KOPT-K1 (cell line): ENCODE measurements around the gene CHRNB4.
"Not testable (repeated sequence)": the region's sequence is repeated elsewhere in the genome, so short reads cannot be mapped to it uniquely, and the experiment has no call there.

Experiments used
- H3K27ac ChIP-seq: fragments of 200-600 bp; sonication (generic); 2 replicates; pipeline ENCODE4 v1.5.1; 2016; ENCODE audit warnings: antibody characterized with exemption, mild to moderate bottlenecking, low read depth, low read length; ENCODE audit not compliant: poor library complexity, severe bottlenecking
- H3K36me3 ChIP-seq: fragments of 200-600 bp; sonication (generic); 2 replicates; pipeline ENCODE4 v1.5.1; 2017; ENCODE audit warnings: antibody characterized with exemption, mild to moderate bottlenecking, low read length, moderate library complexity; ENCODE audit not compliant: insufficient read depth
- H3K9me3 ChIP-seq: fragments of 200-600 bp; sonication (generic); 2 replicates; pipeline ENCODE4 v1.5.1; 2017; ENCODE audit warnings: antibody characterized with exemption, low read length, mild to moderate bottlenecking; ENCODE audit not compliant: insufficient read depth, poor library complexity, severe bottlenecking

Gene CHRNB4, protein sequence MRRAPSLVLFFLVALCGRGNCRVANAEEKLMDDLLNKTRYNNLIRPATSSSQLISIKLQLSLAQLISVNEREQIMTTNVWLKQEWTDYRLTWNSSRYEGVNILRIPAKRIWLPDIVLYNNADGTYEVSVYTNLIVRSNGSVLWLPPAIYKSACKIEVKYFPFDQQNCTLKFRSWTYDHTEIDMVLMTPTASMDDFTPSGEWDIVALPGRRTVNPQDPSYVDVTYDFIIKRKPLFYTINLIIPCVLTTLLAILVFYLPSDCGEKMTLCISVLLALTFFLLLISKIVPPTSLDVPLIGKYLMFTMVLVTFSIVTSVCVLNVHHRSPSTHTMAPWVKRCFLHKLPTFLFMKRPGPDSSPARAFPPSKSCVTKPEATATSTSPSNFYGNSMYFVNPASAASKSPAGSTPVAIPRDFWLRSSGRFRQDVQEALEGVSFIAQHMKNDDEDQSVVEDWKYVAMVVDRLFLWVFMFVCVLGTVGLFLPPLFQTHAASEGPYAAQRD

DNA sequence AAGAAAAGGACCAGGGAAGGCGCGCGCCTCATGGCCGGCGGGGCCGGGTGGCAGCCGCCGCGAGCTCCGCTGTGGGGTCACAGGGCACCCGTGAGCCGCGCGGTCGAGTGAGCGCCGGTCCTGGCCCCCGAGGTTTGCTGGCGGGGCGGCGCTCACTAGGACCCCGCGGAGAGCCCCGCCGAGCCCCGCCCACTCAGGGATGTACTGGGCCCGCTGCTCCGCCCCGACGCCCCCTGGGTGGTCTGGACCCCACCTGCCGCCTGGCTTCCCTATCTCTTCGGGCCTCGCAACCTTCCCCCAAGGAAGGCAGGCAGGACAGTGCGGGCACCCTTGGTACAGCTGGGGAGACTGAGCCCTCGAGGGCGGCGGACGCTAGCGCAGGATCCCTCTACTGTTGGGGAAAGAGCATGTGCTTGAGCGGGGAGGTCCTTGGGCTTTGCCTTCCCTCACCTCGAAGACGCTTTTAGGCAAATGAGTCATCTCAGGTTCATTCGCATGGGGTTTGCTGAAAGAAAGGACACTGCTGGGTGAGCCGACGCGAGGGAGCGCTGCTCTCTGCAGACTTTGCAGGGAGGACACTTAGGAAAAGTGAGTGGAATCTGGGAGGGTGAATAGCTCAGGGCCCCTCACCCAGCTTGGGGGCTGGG, at the start of gene CHRNB4:
Gene CHRNB4, minus strand, starts transcription at position 109 of the 647 bp plus-strand sequence. Its CDS starts 77 bp downstream, at position 32.
- H3K27ac ChIP-seq, result no peak within 1 kb of the TSS
- no peaks in the 10 kb centered on the region for H3K9me3 ChIP-seq
- no peaks in the 10 kb centered on the region for H3K36me3 ChIP-seq

- Histone ChIP-seq H3K9me3 (no peaks in the 10 kb centered on the region), H3K27ac (no peak overlapping the region), H3K36me3 (no peaks in the 10 kb centered on the region)
Observed at GRCh38 chr15:78689626-78690025, 48.6 kb upstream of the CHRNB4 start.

- no peaks in the 10 kb centered on the region for H3K36me3 ChIP-seq
- no peak overlapping the region for H3K27ac ChIP-seq
- no peaks in the 10 kb centered on the region for H3K9me3 ChIP-seq
Observed at GRCh38 chr15:78685925-78686324, 44.9 kb upstream of the CHRNB4 start.

- no peak overlapping the region for H3K27ac ChIP-seq
- H3K36me3 ChIP-seq, result no peaks in the 10 kb centered on the region
- no peaks in the 10 kb centered on the region for H3K9me3 ChIP-seq
Observed at GRCh38 chr15:78685159-78685921, 44.3 kb upstream of the CHRNB4 start.

- H3K27ac ChIP-seq, result no peak overlapping the region
- H3K36me3 ChIP-seq, result no peaks in the 10 kb centered on the region
- no peaks in the 10 kb centered on the region for H3K9me3 ChIP-seq
Observed at GRCh38 chr15:78684657-78685056, 43.6 kb upstream of the CHRNB4 start.

GRCh38 chr15:78683599-78683998, 42.6 kb upstream of the CHRNB4 start:
- not testable (repeated sequence) for H3K27ac ChIP-seq, H3K36me3 ChIP-seq, H3K9me3 ChIP-seq

DNA sequence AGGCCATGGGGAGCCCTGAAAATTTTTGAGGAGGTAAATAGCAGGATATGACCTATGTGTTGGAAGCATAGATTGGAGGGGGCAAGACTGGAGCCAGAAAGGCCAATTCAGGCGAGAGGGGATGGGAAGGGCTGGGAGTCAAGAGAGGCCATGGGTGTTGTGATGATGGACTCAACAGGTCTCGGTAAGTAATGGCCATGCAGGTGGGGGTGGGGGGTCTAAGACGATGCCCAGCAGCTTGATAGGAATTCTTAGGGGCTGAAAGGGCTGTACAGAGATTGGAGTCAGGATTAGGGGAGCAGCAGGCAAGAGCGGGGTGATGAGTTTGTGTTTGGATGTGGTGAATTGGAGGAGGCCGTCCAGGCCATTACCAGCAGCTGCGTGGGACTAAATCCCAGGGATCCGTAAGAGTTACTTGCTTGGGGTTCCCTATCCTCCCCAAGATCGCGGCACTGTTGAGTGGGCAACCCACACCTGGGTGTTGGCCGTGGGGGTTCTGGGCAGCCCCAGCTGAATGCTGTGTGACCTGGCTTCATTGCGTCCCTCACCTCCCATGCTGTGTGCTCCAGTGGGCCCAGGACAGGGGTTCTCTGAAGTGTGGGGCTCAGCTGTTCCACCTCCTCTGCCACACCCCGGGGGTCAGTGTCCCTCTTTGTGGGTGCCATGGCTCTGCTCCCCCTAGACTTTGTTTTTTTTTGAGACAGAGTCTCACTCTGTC, 41.8 kb upstream of the CHRNB4 start:
- H3K27ac ChIP-seq, result no peak overlapping the region
- no peaks in the 10 kb centered on the region for H3K9me3 ChIP-seq
- H3K36me3 ChIP-seq, result no peaks in the 10 kb centered on the region

GRCh38 chr15:78682004-78682651, 41.1 kb upstream of the CHRNB4 start:
- Histone ChIP-seq H3K9me3 (no peaks in the 10 kb centered on the region), H3K27ac (no peak overlapping the region), H3K36me3 (no peaks in the 10 kb centered on the region)

DNA sequence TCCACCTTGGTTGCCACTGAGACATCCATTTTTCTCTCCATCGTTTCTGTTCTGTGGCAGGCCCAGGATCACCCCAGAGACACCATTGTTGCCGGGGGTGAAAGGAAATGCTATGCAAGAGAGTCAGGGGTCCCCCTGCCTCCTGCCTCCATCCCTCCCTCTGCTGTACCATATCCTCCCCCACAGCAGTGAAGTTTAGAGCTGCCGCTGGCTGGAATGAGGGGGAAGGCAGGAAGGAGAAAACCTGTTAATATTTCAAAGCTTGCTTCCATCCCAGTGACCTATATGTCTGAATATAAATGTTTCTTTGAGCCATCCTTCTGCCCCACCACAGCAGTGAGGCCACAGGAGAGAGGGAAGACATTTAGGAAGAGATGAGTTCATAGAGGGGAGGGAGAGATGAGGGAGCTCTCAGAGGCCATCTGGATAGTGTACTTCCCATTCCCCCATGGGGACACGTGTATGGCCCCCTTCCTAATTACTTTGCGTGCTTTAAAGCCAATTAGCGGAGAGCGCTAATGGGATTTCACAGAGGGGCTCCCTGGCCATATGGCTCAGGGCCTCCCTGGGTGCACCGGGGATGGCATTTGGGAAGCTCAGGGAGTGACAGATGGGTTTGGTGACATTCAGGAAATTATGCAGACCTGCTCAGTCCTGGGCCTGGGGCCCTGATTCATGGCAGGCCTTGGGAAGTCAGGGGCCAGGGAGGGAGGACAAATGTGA, 40.4 kb upstream of the CHRNB4 start:
- Histone ChIP-seq H3K9me3 (no peaks in the 10 kb centered on the region), H3K27ac (no peak overlapping the region), H3K36me3 (no peaks in the 10 kb centered on the region)

GRCh38 chr15:78680431-78681075, 39.5 kb upstream of the CHRNB4 start:
- no peak overlapping the region for H3K27ac ChIP-seq
- H3K9me3 ChIP-seq, result no peaks in the 10 kb centered on the region
- no peaks in the 10 kb centered on the region for H3K36me3 ChIP-seq

DNA sequence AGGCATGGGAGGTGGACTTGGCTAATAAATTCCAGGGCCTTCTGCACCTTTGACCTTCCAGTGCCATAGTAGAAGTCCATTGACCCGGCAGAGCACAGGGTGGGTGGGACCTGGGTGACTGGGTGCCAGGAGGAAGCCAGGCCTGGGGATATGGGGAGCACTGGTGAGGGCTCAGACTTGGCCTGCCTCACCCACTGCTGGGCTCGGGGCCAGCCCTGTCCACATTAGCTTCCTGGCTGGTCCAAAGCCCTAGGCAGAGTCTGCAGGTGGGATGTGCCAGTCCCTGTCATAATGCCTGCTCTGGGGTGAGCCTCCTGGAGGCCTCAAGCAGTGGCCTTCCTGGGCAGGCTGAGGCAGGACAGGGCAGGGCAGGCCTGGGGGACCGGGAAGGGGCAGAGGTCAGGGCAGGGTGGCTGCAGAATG, 38.1 kb upstream of the CHRNB4 start:
- H3K36me3 ChIP-seq, result no peaks in the 10 kb centered on the region
- H3K9me3 ChIP-seq, result no peaks in the 10 kb centered on the region
- H3K27ac ChIP-seq, result no peak overlapping the region

DNA sequence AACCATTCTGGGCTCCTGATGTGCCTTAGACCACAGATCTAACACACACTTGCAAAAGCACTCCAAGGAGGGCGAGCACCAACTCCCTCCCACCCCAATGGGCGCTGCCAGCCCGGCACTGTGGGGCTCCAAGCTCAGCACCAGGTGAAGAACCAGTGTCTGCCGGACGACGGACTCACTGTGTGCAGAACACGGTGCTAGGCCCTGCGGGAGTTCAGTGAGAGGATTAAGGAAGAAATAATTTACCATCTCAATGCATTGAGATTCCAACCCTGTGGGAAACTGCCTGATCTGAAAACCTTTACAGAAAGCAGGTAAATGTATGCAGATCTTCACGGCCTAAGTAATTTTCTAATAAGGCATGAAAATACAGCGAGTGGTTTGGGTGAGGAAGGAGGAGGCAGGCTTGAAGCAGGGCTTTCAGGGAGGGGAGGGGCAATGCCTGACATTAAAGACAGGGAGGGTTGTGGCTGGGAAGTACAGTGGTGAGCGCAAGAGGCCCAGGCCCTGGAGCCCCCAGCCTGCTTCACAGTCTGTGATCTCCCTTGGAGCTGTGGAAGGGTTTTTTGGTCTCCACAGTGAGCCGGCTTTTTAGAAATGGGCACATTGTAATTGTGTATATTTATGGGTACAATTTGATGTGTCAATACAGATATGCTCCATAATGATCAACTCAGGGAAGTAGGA, 35.6 kb upstream of the CHRNB4 start:
- H3K27ac ChIP-seq, result no peak overlapping the region
- no peaks in the 10 kb centered on the region for H3K36me3 ChIP-seq
- no peaks in the 10 kb centered on the region for H3K9me3 ChIP-seq
